Measurements from ENCODE around the gene SPTB.

DNA sequence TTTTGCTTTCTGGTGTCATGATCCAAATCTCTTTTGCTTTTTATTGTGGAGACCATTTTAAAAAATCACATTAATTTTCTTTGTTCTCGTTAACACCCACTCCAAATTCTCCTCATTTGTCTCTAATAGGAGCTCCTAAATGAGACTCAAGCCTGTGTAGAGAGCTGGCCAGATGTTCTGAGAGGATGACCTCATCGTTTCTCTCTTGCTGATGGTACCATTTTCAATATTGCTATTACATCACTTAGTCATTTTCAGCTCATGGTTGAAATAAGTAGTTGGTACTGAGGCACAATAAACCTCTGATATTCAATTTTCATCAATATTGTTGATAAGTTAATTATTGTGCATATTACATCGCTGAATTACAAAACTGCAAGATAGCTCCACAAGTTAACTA lies 31.5 kb downstream of the SPTB start:
- TF ChIP-seq EZH2phosphoT487 (IDR thresholded peaks at IDR 0.05; ENCODE audit: low read length) = no peak
- TF ChIP-seq, protein P1, sequence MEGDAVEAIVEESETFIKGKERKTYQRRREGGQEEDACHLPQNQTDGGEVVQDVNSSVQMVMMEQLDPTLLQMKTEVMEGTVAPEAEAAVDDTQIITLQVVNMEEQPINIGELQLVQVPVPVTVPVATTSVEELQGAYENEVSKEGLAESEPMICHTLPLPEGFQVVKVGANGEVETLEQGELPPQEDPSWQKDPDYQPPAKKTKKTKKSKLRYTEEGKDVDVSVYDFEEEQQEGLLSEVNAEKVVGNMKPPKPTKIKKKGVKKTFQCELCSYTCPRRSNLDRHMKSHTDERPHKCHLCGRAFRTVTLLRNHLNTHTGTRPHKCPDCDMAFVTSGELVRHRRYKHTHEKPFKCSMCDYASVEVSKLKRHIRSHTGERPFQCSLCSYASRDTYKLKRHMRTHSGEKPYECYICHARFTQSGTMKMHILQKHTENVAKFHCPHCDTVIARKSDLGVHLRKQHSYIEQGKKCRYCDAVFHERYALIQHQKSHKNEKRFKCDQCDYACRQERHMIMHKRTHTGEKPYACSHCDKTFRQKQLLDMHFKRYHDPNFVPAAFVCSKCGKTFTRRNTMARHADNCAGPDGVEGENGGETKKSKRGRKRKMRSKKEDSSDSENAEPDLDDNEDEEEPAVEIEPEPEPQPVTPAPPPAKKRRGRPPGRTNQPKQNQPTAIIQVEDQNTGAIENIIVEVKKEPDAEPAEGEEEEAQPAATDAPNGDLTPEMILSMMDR (IDR thresholded peaks at IDR 0.05; ENCODE audit: low read length) = no peak
